Measurements from ENCODE around the gene MVB12B.

The MVB12B gene

DNA sequence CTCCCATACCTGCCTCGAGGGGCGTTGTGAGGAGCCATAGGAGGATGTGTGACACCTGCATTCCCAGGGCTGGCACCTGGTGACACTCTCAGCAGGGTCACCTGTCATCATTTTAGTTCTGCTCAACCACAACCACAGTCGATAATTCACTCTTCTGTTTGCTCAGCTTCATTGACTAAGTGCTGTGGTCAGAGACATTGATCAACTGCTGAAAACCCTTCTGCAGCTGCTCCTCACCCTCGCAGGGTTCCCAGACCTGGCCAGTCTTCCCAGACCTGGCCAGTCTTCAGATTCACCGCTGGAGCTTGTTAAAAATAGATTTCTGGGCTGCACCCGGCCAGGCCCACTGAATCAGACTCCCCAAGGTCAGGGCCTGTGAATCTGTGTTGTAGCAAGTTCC lies 92.8 kb downstream of the MVB12B start:
- Histone ChIP-seq H3K36me3 (no peaks in the 10 kb centered on the region), H3K4me2 (no peak overlapping the region), H3K9me3 (no peaks in the 10 kb centered on the region), H3K27ac (no peak overlapping the region), H3K4me1 (peaks cover 53% of the 10 kb centered on the region), H3K4me3 (no peak overlapping the region), H3K9ac (no peak overlapping the region), H3K27me3 (no peaks in the 10 kb centered on the region), H4K20me1 (no peaks in the 10 kb centered on the region)
- no peak for TF ChIP-seq Cebpa-rat (IDR thresholded peaks at IDR 0.05)

DNA sequence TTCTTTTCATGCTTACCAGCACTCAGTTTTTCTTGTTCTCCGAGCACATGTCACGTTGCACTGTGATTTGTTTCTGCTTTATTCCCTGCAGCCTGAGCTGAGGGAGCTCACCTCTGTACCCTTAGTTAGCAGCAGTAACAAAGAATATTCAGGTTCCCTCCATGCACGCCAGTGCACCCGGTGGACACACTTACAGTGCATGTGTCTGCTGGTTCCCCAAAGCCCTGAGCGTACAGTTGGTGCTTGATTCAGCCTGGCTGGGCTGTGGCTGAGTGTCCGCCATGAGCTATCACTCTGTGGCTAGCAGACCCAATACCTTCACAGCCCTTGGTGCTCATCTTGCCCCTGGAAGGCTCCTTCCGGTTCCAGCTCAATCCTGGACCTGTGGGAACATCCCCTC lies 93.5 kb downstream of the MVB12B start:
- TF ChIP-seq Cebpa-rat (IDR thresholded peaks at IDR 0.05): no peak
- Histone ChIP-seq H3K4me1 (peaks cover 53% of the 10 kb centered on the region), H3K9me3 (no peaks in the 10 kb centered on the region), H3K9ac (no peak overlapping the region), H4K20me1 (no peaks in the 10 kb centered on the region), H3K36me3 (no peaks in the 10 kb centered on the region), H3K4me3 (no peak overlapping the region), H3K4me2 (peak overlapping the region; percentile 24), H3K27ac (no peak overlapping the region), H3K27me3 (no peaks in the 10 kb centered on the region)

DNA sequence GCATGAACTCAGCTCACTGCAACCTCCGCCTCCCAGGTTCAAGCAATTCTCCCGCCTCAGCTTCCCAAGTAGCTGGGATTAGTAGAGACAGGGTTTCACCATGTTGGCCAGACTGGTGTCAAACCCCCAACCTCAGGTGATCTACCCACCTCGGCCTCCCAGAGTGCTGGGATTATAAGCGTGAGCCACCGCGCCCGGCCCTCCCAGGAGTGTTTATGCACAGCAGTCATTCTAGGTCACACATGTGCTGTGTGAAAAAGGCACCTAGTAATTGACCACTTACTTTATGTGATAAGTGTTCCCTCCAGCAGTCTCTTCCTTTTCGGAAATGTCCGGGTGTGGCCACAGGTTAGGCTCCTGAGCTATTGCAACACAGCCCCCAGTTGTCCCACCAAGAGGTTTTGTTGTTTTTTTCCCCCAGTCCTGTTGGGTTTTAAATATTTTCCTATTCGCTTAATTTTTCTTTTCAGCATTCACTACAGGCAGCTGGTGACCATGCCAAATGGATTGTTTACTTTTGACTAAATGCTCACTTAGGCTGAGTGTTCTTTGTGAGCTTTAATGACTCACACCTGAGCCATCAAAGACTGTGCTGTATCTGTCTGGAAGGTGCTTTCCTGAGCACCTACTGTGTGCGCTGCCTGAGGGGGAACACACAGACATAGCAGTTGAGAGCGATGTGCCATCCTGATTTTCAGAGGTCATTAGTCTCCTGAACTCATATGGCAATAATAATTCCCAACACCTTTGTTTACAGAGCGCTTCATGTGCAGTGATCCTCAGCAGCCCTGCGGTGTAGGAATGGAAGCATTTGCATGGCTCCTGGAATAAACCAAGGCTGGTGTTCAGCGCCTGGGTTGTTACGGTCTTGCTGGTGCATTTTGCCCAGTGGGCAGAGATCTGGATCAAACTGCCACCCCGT lies 94.3 kb downstream of the MVB12B start:
- H3K27ac ChIP-seq: no peak overlapping the region
- H3K4me3 ChIP-seq: no peak overlapping the region
- H3K9ac ChIP-seq: no peak overlapping the region
- peaks cover 53% of the 10 kb centered on the region for H3K4me1 ChIP-seq
- H3K9me3 ChIP-seq: no peaks in the 10 kb centered on the region
- H3K27me3 ChIP-seq: no peaks in the 10 kb centered on the region
- peak overlapping the region; percentile 64 for H3K4me2 ChIP-seq
- no peak for TF ChIP-seq Cebpa-rat (IDR thresholded peaks at IDR 0.05)
- no peaks in the 10 kb centered on the region for H3K36me3 ChIP-seq
- H4K20me1 ChIP-seq: no peaks in the 10 kb centered on the region

DNA sequence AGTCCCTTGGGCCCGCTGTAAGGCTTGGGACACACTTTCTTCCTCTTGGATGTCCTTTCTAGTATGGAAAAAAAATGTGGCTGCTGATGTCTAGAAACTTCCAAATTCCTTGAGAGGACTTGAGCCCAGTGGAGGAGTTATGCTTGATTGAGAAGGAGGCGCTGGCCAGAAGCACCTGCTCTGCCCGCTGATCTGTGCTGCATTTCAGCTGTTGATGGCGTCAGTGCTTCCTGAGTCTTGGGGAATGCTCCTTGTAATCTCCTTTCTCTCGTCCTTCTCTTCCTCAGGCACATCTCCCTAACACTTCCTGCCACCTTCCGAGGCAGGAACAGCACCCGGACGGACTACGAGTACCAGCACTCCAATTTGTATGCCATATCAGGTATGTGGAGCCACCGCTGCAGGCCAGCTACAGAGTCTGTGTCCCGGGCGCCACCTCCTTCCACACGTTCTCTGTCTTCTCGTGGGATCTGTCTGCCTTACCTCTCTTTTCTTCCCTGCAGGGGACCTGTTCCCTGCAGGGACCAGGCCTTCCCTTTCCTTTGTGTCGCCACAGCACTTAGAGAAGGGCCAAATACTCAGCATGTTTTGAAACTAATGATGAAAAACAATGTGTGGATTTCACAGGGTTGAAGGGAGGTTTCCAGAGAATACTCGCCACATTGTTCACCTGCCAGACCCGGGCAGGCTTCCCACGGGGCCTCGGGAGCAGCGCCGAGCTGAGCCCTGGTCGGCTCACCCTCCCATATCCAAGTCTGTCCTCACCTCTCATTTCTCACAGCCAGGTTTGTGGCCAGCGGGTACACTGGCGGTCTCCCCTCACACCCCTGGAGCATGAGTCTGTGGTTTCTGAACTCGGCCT lies 95.2 kb downstream of the MVB12B start:
- no peaks in the 10 kb centered on the region for H3K36me3 ChIP-seq
- H3K27ac ChIP-seq: no peak overlapping the region
- peaks cover 53% of the 10 kb centered on the region for H3K4me1 ChIP-seq
- H3K4me3 ChIP-seq: no peak overlapping the region
- no peaks in the 10 kb centered on the region for H3K27me3 ChIP-seq
- no peaks in the 10 kb centered on the region for H3K9me3 ChIP-seq
- H3K9ac ChIP-seq: no peak overlapping the region
- no peaks in the 10 kb centered on the region for H4K20me1 ChIP-seq
- peak overlapping the region; percentile 64 for H3K4me2 ChIP-seq
- TF ChIP-seq Cebpa-rat (IDR thresholded peaks at IDR 0.05): no peak

- Histone ChIP-seq H3K36me3 (no peaks in the 10 kb centered on the region), H3K9ac (no peak overlapping the region), H3K27ac (no peak overlapping the region), H3K4me1 (peaks cover 47% of the 10 kb centered on the region), H3K4me3 (no peak overlapping the region), H4K20me1 (no peaks in the 10 kb centered on the region), H3K9me3 (no peaks in the 10 kb centered on the region), H3K4me2 (peak overlapping the region; percentile 40), H3K27me3 (no peaks in the 10 kb centered on the region)
- TF ChIP-seq Cebpa-rat (IDR thresholded peaks at IDR 0.05): no peak
These were observed 96.7 kb downstream of the MVB12B start for GRCh38 chr9:126423142-126423915.

DNA sequence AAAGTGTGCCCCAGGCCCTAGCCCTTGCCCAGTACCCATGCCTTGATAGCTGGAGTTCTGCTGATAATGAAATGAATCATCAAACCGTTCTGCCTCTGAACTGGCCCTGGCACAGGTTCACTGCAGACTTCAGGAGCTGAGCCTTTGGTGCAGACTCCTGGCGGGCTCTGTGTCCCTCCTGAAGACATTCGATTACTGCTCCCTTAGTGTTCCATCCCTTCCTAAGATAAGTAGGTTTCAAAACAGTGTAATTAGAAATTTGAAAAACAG lies 97.2 kb downstream of the MVB12B start:
- no peaks in the 10 kb centered on the region for H3K9me3 ChIP-seq
- no peaks in the 10 kb centered on the region for H4K20me1 ChIP-seq
- peaks cover 43% of the 10 kb centered on the region for H3K4me1 ChIP-seq
- no peaks in the 10 kb centered on the region for H3K27me3 ChIP-seq
- H3K4me3 ChIP-seq: no peak overlapping the region
- no peak overlapping the region for H3K27ac ChIP-seq
- no peak overlapping the region for H3K4me2 ChIP-seq
- no peak for TF ChIP-seq Cebpa-rat (IDR thresholded peaks at IDR 0.05)
- no peaks in the 10 kb centered on the region for H3K36me3 ChIP-seq
- no peak overlapping the region for H3K9ac ChIP-seq

DNA sequence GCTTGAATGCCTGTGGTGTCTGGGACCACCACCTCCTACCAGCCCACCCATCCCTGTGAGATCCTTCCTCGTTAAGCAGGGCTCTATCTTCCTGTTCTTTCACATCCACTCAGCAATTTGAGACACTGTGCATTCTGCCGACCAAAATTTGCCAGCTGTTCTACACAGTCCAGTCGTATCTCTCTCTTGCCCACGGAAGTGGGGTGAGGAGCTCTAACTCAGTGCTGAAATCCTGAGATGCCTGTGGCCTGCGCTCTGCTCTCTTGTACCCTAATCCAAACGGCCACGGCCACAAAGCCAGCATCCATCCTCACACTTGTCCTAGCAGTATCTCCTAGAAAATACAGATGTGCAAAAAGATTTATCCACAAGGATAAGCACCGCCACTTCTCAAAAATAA lies 97.9 kb downstream of the MVB12B start:
- H3K9ac ChIP-seq: no peak overlapping the region
- H3K36me3 ChIP-seq: no peaks in the 10 kb centered on the region
- H3K27me3 ChIP-seq: no peaks in the 10 kb centered on the region
- no peaks in the 10 kb centered on the region for H4K20me1 ChIP-seq
- no peaks in the 10 kb centered on the region for H3K9me3 ChIP-seq
- H3K4me1 ChIP-seq: peaks cover 43% of the 10 kb centered on the region
- H3K27ac ChIP-seq: no peak overlapping the region
- H3K4me3 ChIP-seq: no peak overlapping the region
- no peak overlapping the region for H3K4me2 ChIP-seq
- TF ChIP-seq Cebpa-rat (IDR thresholded peaks at IDR 0.05): no peak

GRCh38 chr9:126428534-126429175 lies 102.0 kb downstream of the MVB12B start:
- H4K20me1 ChIP-seq: no peaks in the 10 kb centered on the region
- no peak overlapping the region for H3K4me3 ChIP-seq
- H3K9me3 ChIP-seq: no peaks in the 10 kb centered on the region
- H3K4me2 ChIP-seq: no peak overlapping the region
- no peaks in the 10 kb centered on the region for H3K27me3 ChIP-seq
- peaks cover 1% of the 10 kb centered on the region for H3K4me1 ChIP-seq
- H3K27ac ChIP-seq: no peak overlapping the region
- no peak for TF ChIP-seq Cebpa-rat (IDR thresholded peaks at IDR 0.05)
- no peak overlapping the region for H3K9ac ChIP-seq
- H3K36me3 ChIP-seq: no peaks in the 10 kb centered on the region

DNA sequence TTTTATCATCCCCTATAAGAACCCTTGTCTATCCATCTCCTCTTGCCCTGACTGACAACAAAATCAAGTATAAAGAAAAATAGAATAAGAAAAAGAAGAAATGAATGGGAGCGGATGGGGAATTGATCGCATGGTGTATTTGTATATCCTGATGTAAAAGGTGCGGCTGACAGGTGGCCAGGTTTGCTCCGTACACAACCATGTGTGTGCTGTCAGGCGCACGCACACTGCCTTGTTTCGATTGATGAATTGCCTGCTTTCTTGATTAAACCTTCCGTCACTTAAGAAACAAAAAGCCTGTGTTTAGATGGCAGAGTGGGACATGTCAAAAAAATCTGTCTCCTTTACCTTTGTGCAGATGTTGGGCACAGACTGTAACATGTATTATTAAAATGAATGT lies 102.6 kb downstream of the MVB12B start:
- H3K9me3 ChIP-seq: no peaks in the 10 kb centered on the region
- no peaks in the 10 kb centered on the region for H4K20me1 ChIP-seq
- no peak overlapping the region for H3K27ac ChIP-seq
- H3K4me1 ChIP-seq: no peaks in the 10 kb centered on the region
- H3K4me2 ChIP-seq: no peak overlapping the region
- no peaks in the 10 kb centered on the region for H3K27me3 ChIP-seq
- TF ChIP-seq Cebpa-rat (IDR thresholded peaks at IDR 0.05): no peak
- no peaks in the 10 kb centered on the region for H3K36me3 ChIP-seq
- H3K9ac ChIP-seq: no peak overlapping the region
- no peak overlapping the region for H3K4me3 ChIP-seq

All from BLaER1 (cell line).